ENCODE results near the gene UBXN7.

The UBXN7 gene

DNA sequence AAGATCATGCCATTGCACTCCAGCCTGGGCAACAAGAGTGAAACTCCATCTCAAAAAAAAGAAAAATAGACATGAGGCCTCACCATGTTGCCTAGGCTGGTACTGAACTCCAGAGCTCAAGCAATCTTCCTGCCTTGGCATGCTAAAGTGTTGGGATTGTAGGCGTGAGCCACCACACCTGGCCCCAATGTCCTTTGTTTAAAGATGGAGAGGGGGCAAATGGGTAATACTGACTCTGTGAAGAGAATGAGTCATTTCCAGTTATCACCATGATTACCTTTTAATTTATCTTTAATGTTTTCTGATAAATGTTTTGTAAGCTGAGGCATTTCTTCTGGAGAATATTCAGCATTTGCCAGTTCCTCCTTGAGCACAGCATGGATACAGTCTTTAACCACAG lies 116.4 kb downstream of the UBXN7 start:
- TF ChIP-seq, protein P1, sequence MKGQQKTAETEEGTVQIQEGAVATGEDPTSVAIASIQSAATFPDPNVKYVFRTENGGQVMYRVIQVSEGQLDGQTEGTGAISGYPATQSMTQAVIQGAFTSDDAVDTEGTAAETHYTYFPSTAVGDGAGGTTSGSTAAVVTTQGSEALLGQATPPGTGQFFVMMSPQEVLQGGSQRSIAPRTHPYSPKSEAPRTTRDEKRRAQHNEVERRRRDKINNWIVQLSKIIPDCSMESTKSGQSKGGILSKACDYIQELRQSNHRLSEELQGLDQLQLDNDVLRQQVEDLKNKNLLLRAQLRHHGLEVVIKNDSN (IDR thresholded peaks at IDR 0.05), result no peak
- no peak for TF ChIP-seq FOXM1 (IDR thresholded peaks at IDR 0.05; ENCODE audit: borderline replicate concordance, low read depth)
- TF ChIP-seq, protein P2, sequence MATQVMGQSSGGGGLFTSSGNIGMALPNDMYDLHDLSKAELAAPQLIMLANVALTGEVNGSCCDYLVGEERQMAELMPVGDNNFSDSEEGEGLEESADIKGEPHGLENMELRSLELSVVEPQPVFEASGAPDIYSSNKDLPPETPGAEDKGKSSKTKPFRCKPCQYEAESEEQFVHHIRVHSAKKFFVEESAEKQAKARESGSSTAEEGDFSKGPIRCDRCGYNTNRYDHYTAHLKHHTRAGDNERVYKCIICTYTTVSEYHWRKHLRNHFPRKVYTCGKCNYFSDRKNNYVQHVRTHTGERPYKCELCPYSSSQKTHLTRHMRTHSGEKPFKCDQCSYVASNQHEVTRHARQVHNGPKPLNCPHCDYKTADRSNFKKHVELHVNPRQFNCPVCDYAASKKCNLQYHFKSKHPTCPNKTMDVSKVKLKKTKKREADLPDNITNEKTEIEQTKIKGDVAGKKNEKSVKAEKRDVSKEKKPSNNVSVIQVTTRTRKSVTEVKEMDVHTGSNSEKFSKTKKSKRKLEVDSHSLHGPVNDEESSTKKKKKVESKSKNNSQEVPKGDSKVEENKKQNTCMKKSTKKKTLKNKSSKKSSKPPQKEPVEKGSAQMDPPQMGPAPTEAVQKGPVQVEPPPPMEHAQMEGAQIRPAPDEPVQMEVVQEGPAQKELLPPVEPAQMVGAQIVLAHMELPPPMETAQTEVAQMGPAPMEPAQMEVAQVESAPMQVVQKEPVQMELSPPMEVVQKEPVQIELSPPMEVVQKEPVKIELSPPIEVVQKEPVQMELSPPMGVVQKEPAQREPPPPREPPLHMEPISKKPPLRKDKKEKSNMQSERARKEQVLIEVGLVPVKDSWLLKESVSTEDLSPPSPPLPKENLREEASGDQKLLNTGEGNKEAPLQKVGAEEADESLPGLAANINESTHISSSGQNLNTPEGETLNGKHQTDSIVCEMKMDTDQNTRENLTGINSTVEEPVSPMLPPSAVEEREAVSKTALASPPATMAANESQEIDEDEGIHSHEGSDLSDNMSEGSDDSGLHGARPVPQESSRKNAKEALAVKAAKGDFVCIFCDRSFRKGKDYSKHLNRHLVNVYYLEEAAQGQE (IDR thresholded peaks at IDR 0.05; ENCODE audit: low read depth), result no peak
- TF ChIP-seq ZBTB7A (IDR thresholded peaks at IDR 0.05; ENCODE audit: low read depth), result no peak
- TF ChIP-seq EGR1 (IDR thresholded peaks at IDR 0.05), result no peak
- TF ChIP-seq, protein P3, sequence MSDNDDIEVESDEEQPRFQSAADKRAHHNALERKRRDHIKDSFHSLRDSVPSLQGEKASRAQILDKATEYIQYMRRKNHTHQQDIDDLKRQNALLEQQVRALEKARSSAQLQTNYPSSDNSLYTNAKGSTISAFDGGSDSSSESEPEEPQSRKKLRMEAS (IDR thresholded peaks at IDR 0.05), result no peak
- TF ChIP-seq EP300 (IDR thresholded peaks at IDR 0.05; ENCODE audit: borderline replicate concordance), result no peak
- TF ChIP-seq RAD21 (IDR thresholded peaks at IDR 0.05; ENCODE audit: low read depth), result no peak
- no peak for TF ChIP-seq CREB1 (IDR thresholded peaks at IDR 0.05; ENCODE audit: low read depth)
- TF ChIP-seq CEBPB (IDR thresholded peaks at IDR 0.05), result no peak
- no peak for TF ChIP-seq NFIC (IDR thresholded peaks at IDR 0.05)
- TF ChIP-seq TAF1 (IDR thresholded peaks at IDR 0.05; ENCODE audit: low read depth), result no peak
- no peak for TF ChIP-seq TEAD4 (IDR thresholded peaks at IDR 0.05)
- TF ChIP-seq YY1 (IDR thresholded peaks at IDR 0.05; ENCODE audit: low read depth), result no peak
- TF ChIP-seq TCF12 (IDR thresholded peaks at IDR 0.05; ENCODE audit: low read depth), result no peak

DNA sequence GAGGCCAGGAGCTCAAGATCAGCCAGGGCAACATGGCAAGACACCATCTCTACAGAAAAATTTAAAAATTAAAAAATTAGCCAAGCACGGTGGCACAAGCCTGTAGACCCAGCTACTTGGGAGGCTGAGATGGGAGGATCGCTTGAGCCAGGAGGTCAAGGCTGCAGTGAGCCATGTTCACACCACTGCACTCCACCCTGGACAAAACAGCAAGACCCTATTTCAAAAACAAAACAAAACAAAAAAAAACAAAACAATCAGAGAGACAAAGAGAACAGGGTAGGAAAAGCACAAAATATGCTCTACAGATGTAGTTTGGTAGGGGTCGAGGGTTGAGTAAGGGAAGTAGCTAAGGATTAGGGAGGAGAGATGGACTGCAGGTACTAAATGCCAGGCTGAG lies 117.6 kb downstream of the UBXN7 start:
- TF ChIP-seq NFIC (IDR thresholded peaks at IDR 0.05) (no peak), YY1 (IDR thresholded peaks at IDR 0.05; ENCODE audit: low read depth) (no peak), TAF1 (IDR thresholded peaks at IDR 0.05; ENCODE audit: low read depth) (no peak), FOXM1 (IDR thresholded peaks at IDR 0.05; ENCODE audit: borderline replicate concordance, low read depth) (no peak), ZBTB7A (IDR thresholded peaks at IDR 0.05; ENCODE audit: low read depth) (no peak), RAD21 (IDR thresholded peaks at IDR 0.05; ENCODE audit: low read depth) (no peak), EP300 (IDR thresholded peaks at IDR 0.05; ENCODE audit: borderline replicate concordance) (no peak), TCF12 (IDR thresholded peaks at IDR 0.05; ENCODE audit: low read depth) (no peak), TEAD4 (IDR thresholded peaks at IDR 0.05) (no peak), CEBPB (IDR thresholded peaks at IDR 0.05) (no peak)
- TF ChIP-seq, protein P1 (IDR thresholded peaks at IDR 0.05), result no peak
- TF ChIP-seq, protein P3 (IDR thresholded peaks at IDR 0.05), result no peak
- TF ChIP-seq, protein P2 (IDR thresholded peaks at IDR 0.05; ENCODE audit: low read depth), result no peak

GRCh38 chr3:196298521-196298920 lies 133.7 kb downstream of the UBXN7 start:
- TF ChIP-seq YY1 (IDR thresholded peaks at IDR 0.05; ENCODE audit: low read depth) (no peak), CEBPB (IDR thresholded peaks at IDR 0.05) (no peak), ZBTB7A (IDR thresholded peaks at IDR 0.05; ENCODE audit: low read depth) (no peak)
- TF ChIP-seq, protein P3 (IDR thresholded peaks at IDR 0.05), result no peak

Data from Ishikawa (cell line).